Fibroblast of lung (primary cell): Measurements from ENCODE around the gene RABIF.

Experiments
- CTCF ChIP-seq, 2 donors: IDR thresholded peaks in 1 of 2; conservative IDR thresholded peaks in 1 of 2; 1 replicate in 1 of 2; 2 replicates in 1 of 2; pipeline ENCODE4 v1.5.1; 2011 to 2012; ENCODE audit warnings: low read length in 2 of 2, control low read depth in 1 of 2, inconsistent platforms in 1 of 2, low read depth in 1 of 2, mild to moderate bottlenecking in 1 of 2
- EZH2 ChIP-seq: IDR thresholded peaks from 2 replicates; pipeline ENCODE4 v1.5.1; 2012; ENCODE audit warnings: low read length, control low read depth, mild to moderate bottlenecking; ENCODE audit errors: missing control alignments

DNA sequence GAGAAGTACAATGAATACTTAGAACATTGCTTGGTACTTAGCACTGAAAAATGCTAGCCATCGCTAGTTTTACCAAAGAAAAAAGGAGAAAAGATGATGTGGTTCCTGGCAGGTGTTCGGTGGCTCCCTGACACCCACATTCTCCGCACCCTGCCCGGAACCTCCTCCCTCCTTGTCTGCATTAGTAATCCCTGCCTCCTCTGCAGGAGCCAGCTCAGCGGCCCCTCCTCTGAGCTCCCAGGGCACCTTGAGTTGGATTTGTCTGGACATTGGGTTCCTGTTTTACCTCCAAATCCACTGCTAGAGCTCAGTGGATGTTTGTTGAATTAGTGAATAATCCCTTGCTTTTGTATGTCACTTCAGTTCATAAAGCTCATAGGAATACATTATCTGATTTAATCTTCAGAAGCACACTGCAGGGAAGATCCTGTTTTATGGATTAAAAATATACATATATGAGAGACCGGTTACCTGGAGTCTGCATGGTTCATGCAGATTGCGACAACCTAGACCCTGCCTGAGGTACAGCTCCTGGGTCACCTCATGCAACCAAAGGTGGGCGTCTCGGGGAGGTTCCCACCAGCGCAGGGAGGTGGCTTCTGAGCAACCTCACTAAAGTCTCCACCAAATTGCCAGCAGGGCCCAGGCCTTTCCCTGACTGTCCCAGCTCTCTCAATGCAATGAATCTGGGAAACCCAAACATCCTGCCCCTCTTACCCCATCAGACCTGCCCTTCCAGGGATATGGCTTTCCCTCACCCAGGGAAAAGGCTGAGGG, 54.0 kb downstream of the RABIF start:
- no peak for TF ChIP-seq CTCF (conservative IDR thresholded peaks at IDR 0.05 in 1 of 2, IDR thresholded peaks at IDR 0.05 in 1 of 2; ENCODE audit: low read depth in 1 of 2, low read length in 2 of 2)
- no peak for TF ChIP-seq EZH2
